ENCODE results near the gene EAF1. TPM values are rescaled to one million over a fixed set of nuclear protein-coding genes. Genes with fewer than 3 reads are reported as not detected.

Gene EAF1
- polyA plus RNA-seq, 3 donors, result 9.0 to 44.0 (median 9.1) TPM

GRCh38 chr3:15467227-15468181 is 40.1 kb downstream of the EAF1 start:
- no peak for DNase-seq
- Histone ChIP-seq H3K9ac (ENCODE audit: insufficient read depth, low read length, poor library complexity, severe bottlenecking) (no peak overlapping the region), H3K4me3 (replicated peaks in 1 of 3; ENCODE audit: low read depth in 2 of 3, low read length in 3 of 3) (no peak overlapping the region), H3K27me3 (ENCODE audit: control insufficient read depth in 2 of 2, insufficient read depth in 2 of 2, low read length in 2 of 2) (no peaks in the 10 kb centered on the region), H3K4me2 (replicated peaks; ENCODE audit: extremely low read depth, low read length, poor library complexity, severe bottlenecking) (no peak overlapping the region), H4K20me1 (ENCODE audit: insufficient read depth, low read length) (no peaks in the 10 kb centered on the region), H3K9me3 (replicated peaks in 1 of 2; ENCODE audit: control insufficient read depth in 1 of 2, insufficient read depth in 1 of 2, low read length in 2 of 2) (no peaks in the 10 kb centered on the region), H3K4me1 (ENCODE audit: control insufficient read depth in 1 of 2, insufficient read depth in 2 of 2, low read length in 2 of 2) (no peaks in the 10 kb centered on the region), H2AFZ (ENCODE audit: insufficient read depth, low read depth, low read length, poor library complexity, severe bottlenecking) (no peak overlapping the region), H3K36me3 (replicated peaks in 1 of 2; ENCODE audit: control insufficient read depth in 1 of 2, insufficient read depth in 2 of 2, low read length in 2 of 2) (no peaks in the 10 kb centered on the region), H3K79me2 (ENCODE audit: insufficient read depth, low read length) (no peaks in the 10 kb centered on the region), H3K27ac (ENCODE audit: low read depth in 1 of 2, low read length in 2 of 2) (no peak overlapping the region)
- TF ChIP-seq CTCF (IDR thresholded peaks at IDR 0.05), result no peak
- Mint-ChIP-seq H3K27me3 (ENCODE audit: low read depth in 3 of 3) (peaks cover 0 to 2% (median 0%) of the 10 kb centered on the region in 3 donors), H3K4me3 (no peak overlapping the region), H3K4me1 (peaks cover 2% of the 10 kb centered on the region), H3K9me3 (peaks cover 0 to 7% (median 2%) of the 10 kb centered on the region in 7 donors), H3K27ac (peak overlapping the region in 1 of 7 donors; percentile 37), H3K36me3 (no peaks in the 10 kb centered on the region)
- 82% methylated on average over 10 of the region's 11 CpGs for WGBS (ENCODE audit: insufficient coverage)
- intact Hi-C loops (cut with micrococcal nuclease), result no loop called here

DNA sequence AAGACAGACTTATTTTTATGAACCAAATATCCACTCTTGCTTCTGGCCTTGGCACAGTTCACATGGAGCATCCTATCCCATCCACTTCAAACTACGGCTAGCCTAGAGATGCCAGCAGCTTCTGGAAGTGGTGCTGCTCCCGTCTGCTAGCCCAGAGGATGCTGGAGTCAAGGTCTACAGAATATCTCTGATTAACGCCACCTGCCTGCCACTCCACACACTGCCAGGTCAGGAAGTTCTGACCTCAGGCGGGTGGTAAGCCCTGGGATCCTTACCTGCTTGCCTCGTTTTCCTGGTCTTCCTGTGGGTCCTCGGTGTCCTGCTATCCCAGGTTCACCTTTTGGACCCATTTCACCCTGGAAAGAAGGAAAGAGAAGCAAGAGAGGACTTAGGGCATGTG is 42.9 kb downstream of the EAF1 start:
- Histone ChIP-seq H3K79me2 (ENCODE audit: insufficient read depth, low read length) (no peaks in the 10 kb centered on the region), H3K27me3 (ENCODE audit: control insufficient read depth in 2 of 2, insufficient read depth in 2 of 2, low read length in 2 of 2) (no peaks in the 10 kb centered on the region), H3K9me3 (replicated peaks in 1 of 2; ENCODE audit: control insufficient read depth in 1 of 2, insufficient read depth in 1 of 2, low read length in 2 of 2) (no peaks in the 10 kb centered on the region), H3K4me1 (ENCODE audit: control insufficient read depth in 1 of 2, insufficient read depth in 2 of 2, low read length in 2 of 2) (no peaks in the 10 kb centered on the region), H3K36me3 (replicated peaks in 1 of 2; ENCODE audit: control insufficient read depth in 1 of 2, insufficient read depth in 2 of 2, low read length in 2 of 2) (no peaks in the 10 kb centered on the region), H3K4me2 (replicated peaks; ENCODE audit: extremely low read depth, low read length, poor library complexity, severe bottlenecking) (no peak overlapping the region), H3K4me3 (replicated peaks in 1 of 3; ENCODE audit: low read depth in 2 of 3, low read length in 3 of 3) (no peak overlapping the region), H3K9ac (ENCODE audit: insufficient read depth, low read length, poor library complexity, severe bottlenecking) (no peak overlapping the region), H4K20me1 (ENCODE audit: insufficient read depth, low read length) (no peaks in the 10 kb centered on the region), H2AFZ (ENCODE audit: insufficient read depth, low read depth, low read length, poor library complexity, severe bottlenecking) (no peak overlapping the region), H3K27ac (ENCODE audit: low read depth in 1 of 2, low read length in 2 of 2) (no peak overlapping the region)
- no peak for TF ChIP-seq CTCF (IDR thresholded peaks at IDR 0.05)
- Mint-ChIP-seq H3K4me1 (no peaks in the 10 kb centered on the region), H3K4me3 (no peak overlapping the region), H3K36me3 (no peaks in the 10 kb centered on the region), H3K9me3 (peaks cover 0 to 3% (median 0%) of the 10 kb centered on the region in 7 donors), H3K27me3 (ENCODE audit: low read depth in 3 of 3) (peaks cover 0 to 2% (median 0%) of the 10 kb centered on the region in 3 donors), H3K27ac (no peak overlapping the region)
- no peak for DNase-seq
- 83% methylated on average over 3 of the region's 6 CpGs for WGBS (ENCODE audit: insufficient coverage)
- intact Hi-C loops (cut with micrococcal nuclease), result no loop called here

Data from CD14-positive monocyte (primary cell).